WERI-Rb-1 (cell line): ENCODE results near the gene PNMA3.

Experiments used
- DNase-seq: peaks from one replicate; pipeline ENCODE4 v3.0.0-alpha.2; 2020
- H3K27ac ChIP-seq: fragments of 250-450 bp; sonication (Bioruptor Pico); 2 replicates; pipeline ENCODE4 v1.5.1; 2020; ENCODE audit warnings: mild to moderate bottlenecking, moderate library complexity
- H3K27me3 ChIP-seq: fragments of 250-450 bp; sonication (Bioruptor Pico); 2 replicates; pipeline ENCODE4 v1.5.1; 2021; ENCODE audit warnings: mild to moderate bottlenecking, low read depth, moderate library complexity; ENCODE audit not compliant: insufficient read depth, severe bottlenecking
- H3K36me3 ChIP-seq: fragments of 250-450 bp; sonication (Bioruptor Pico); 2 replicates; pipeline ENCODE4 v1.5.1; 2020; ENCODE audit warnings: mild to moderate bottlenecking, moderate library complexity
- H3K4me3 ChIP-seq: 2 replicates; pipeline ENCODE4 v1.5.1; 2011; ENCODE audit warnings: low read depth, mild to moderate bottlenecking, control low read depth, low read length
- H3K9me3 ChIP-seq: fragments of 250-450 bp; sonication (Bioruptor Pico); 2 replicates; pipeline ENCODE4 v1.5.1; 2021; ENCODE audit warnings: mild to moderate bottlenecking, moderate library complexity; ENCODE audit not compliant: severe bottlenecking
- CTCF ChIP-seq: IDR thresholded peaks from 2 replicates; pipeline ENCODE4 v1.5.1; 2011; ENCODE audit warnings: low read depth, mild to moderate bottlenecking, control low read depth, inconsistent platforms, low read length

PNMA3 gene

GRCh38 chrX:153059191-153060094, 3.2 kb downstream of the PNMA3 start:
- peaks cover 3% of the 10 kb centered on the region for H3K9me3 ChIP-seq
- no peak for DNase-seq

GRCh38 chrX:153060095-153060445, 3.8 kb downstream of the PNMA3 start:
- Histone ChIP-seq H3K4me3 (no peak overlapping the region), H3K9me3 (peaks cover 3% of the 10 kb centered on the region), H3K27me3 (peaks cover 93% of the 10 kb centered on the region), H3K36me3 (no peaks in the 10 kb centered on the region), H3K27ac (no peak overlapping the region)
- no peak for TF ChIP-seq CTCF
- no peak for DNase-seq

More at GRCh38 chrX:153059191-153060094, 3.2 kb downstream of the PNMA3 start:
- Histone ChIP-seq H3K36me3 (no peaks in the 10 kb centered on the region), H3K4me3 (no peak overlapping the region), H3K27me3 (peaks cover 97% of the 10 kb centered on the region), H3K27ac (no peak overlapping the region)
- TF ChIP-seq CTCF: no peak

- Histone ChIP-seq H3K9me3 (peaks cover 3% of the 10 kb centered on the region), H3K27me3 (peaks cover 87% of the 10 kb centered on the region), H3K36me3 (no peaks in the 10 kb centered on the region), H3K27ac (no peak overlapping the region), H3K4me3 (no peak overlapping the region)
- DNase-seq: no peak
- no peak for TF ChIP-seq CTCF
Observed at GRCh38 chrX:153061732-153062131, 5.5 kb downstream of the PNMA3 start.

GRCh38 chrX:153063315-153063714, 7.0 kb downstream of the PNMA3 start:
- H3K36me3 ChIP-seq: no peaks in the 10 kb centered on the region
- no peaks in the 10 kb centered on the region for H3K9me3 ChIP-seq
- no peak overlapping the region for H3K4me3 ChIP-seq
- no peak for DNase-seq
- H3K27ac ChIP-seq: no peak overlapping the region
- TF ChIP-seq CTCF: no peak
- H3K27me3 ChIP-seq: peaks cover 72% of the 10 kb centered on the region

GRCh38 chrX:153064061-153064460, 7.8 kb downstream of the PNMA3 start:
- Histone ChIP-seq H3K36me3 (no peaks in the 10 kb centered on the region), H3K27me3 (peaks cover 64% of the 10 kb centered on the region), H3K9me3 (no peaks in the 10 kb centered on the region), H3K4me3 (no peak overlapping the region), H3K27ac (no peak overlapping the region)
- TF ChIP-seq CTCF: no peak
- no peak for DNase-seq
